Esophagus muscularis mucosa (tissue), 4 donors: ENCODE data around the gene SMOC1. TPM values are rescaled to one million over a fixed set of nuclear protein-coding genes. Genes with fewer than 3 reads are reported as not detected.

Experiments
- DNase-seq: peaks from one replicate; pipeline ENCODE4 v3.0.0-alpha.2; 2017; ENCODE audit errors: extremely low spot score
- H3K27ac ChIP-seq, 4 donors: fragments of 200-600 bp; sonication (generic); replicated peaks in 1 of 4; 1 replicate in 3 of 4; 2 replicates in 1 of 4; pipeline ENCODE4 v1.5.1; 2016 to 2019; ENCODE audit warnings: mild to moderate bottlenecking in 1 of 4
- H3K27me3 ChIP-seq, 4 donors: fragments of 200-600 bp; sonication (generic); one replicate each; pipeline versions ENCODE4 v1.5.1 to v1.6.0; 2016 to 2019
- H3K36me3 ChIP-seq, 4 donors: fragments of 200-600 bp; sonication (generic); one replicate each; pipeline ENCODE4 v1.5.1; 2016 to 2019
- H3K4me1 ChIP-seq, 4 donors: fragments of 200-600 bp; sonication (generic); one replicate each; pipeline ENCODE4 v1.5.1; 2016 to 2019
- H3K4me3 ChIP-seq, 4 donors: fragments of 200-600 bp; sonication (generic); 1 replicate in 2 of 4; 2 replicates in 2 of 4; pipeline ENCODE4 v1.5.1; 2016 to 2019; ENCODE audit warnings: mild to moderate bottlenecking in 4 of 4, moderate library complexity in 1 of 4
- H3K9me3 ChIP-seq, 4 donors: fragments of 200-600 bp; sonication (generic); 1 replicate in 3 of 4; 2 replicates in 1 of 4; pipeline ENCODE4 v1.5.1; 2016 to 2019
- EP300 ChIP-seq: sonication (generic); formaldehyde crosslinking; IDR thresholded peaks from one replicate; pipeline ENCODE4 v1.6.1; 2017; ENCODE audit warnings: antibody characterized with exemption
- POLR2A ChIP-seq: fragments of 450-650 bp; IDR thresholded peaks from one replicate; pipeline ENCODE4 v1.6.1; 2017; ENCODE audit warnings: antibody characterized with exemption, moderate library complexity, mild to moderate bottlenecking, low read depth
- POLR2AphosphoS5 ChIP-seq, 2 donors: sonication (generic); formaldehyde crosslinking; IDR thresholded peaks; one replicate each; pipeline ENCODE4 v1.6.1; 2017; ENCODE audit warnings: antibody characterized with exemption in 2 of 2
- WGBS: methylation state at CpG from one replicate; pipeline ENCODE4 v1.1.5; 2018; 5-methylcytosine and 5-hydroxymethylcytosine counted together
- intact Hi-C: fragments of 100-400 bp; cut with DNase I; formaldehyde crosslinking; loops from one replicate; pipeline ENCODE4 v1.15.1; 2023
- total RNA-seq, 4 donors: library from RNA; depleted of rRNA; stranded (reverse); fragments of >200 nt; gene quantifications; one replicate each; pipeline versions ENCODE4 v1.1.0 to v1.2.1, GENCODE V29; 2016
- TF ChIP-seq, protein P1 (sequence below), 3 experiments: fragments of 200-600 bp in 2 of 3; fragments of 450-650 bp in 1 of 3; sonication (generic) in 2 of 3; IDR thresholded peaks; one replicate each; pipeline ENCODE4 v1.5.1; 2017 to 2019; ENCODE audit warnings: antibody characterized with exemption in 3 of 3, mild to moderate bottlenecking in 2 of 3, moderate library complexity in 1 of 3

SMOC1 gene
- total RNA-seq, 4 donors from 2014 or later = under 0.01 to 1.8 (median 0.51) TPM

- H3K4me1 ChIP-seq = peaks cover 0 to 13% (median 10%) of the 10 kb centered on the region in 4 donors
- peaks cover 0 to 37% (median 3%) of the 10 kb centered on the region in 4 donors for H3K27me3 ChIP-seq
- WGBS = 45% methylated on average over 2 of the region's 2 CpGs
- no peak overlapping the region for H3K27ac ChIP-seq
- H3K36me3 ChIP-seq = no peaks in the 10 kb centered on the region
- TF ChIP-seq EP300 (no peak), POLR2A (no peak), POLR2AphosphoS5 (IDR thresholded peaks at IDR 0.05) (no peak)
- TF ChIP-seq, protein P1, sequence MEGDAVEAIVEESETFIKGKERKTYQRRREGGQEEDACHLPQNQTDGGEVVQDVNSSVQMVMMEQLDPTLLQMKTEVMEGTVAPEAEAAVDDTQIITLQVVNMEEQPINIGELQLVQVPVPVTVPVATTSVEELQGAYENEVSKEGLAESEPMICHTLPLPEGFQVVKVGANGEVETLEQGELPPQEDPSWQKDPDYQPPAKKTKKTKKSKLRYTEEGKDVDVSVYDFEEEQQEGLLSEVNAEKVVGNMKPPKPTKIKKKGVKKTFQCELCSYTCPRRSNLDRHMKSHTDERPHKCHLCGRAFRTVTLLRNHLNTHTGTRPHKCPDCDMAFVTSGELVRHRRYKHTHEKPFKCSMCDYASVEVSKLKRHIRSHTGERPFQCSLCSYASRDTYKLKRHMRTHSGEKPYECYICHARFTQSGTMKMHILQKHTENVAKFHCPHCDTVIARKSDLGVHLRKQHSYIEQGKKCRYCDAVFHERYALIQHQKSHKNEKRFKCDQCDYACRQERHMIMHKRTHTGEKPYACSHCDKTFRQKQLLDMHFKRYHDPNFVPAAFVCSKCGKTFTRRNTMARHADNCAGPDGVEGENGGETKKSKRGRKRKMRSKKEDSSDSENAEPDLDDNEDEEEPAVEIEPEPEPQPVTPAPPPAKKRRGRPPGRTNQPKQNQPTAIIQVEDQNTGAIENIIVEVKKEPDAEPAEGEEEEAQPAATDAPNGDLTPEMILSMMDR (IDR thresholded peaks at IDR 0.05) = no peak
- no peak for DNase-seq
- no peak overlapping the region for H3K4me3 ChIP-seq
- H3K9me3 ChIP-seq = no peaks in the 10 kb centered on the region
- intact Hi-C loops = no loop called here
Observed at GRCh38 chr14:69876221-69876847, 2.9 kb upstream of the SMOC1 start.

GRCh38 chr14:69876848-69877306 is 2.3 kb upstream of the SMOC1 start:
- Histone ChIP-seq H3K27ac (no peak overlapping the region), H3K4me1 (peaks cover 0 to 13% (median 10%) of the 10 kb centered on the region in 4 donors), H3K36me3 (no peaks in the 10 kb centered on the region), H3K9me3 (no peaks in the 10 kb centered on the region), H3K27me3 (peaks cover 0 to 43% (median 3%) of the 10 kb centered on the region in 4 donors), H3K4me3 (no peak overlapping the region)
- TF ChIP-seq, protein P1 (IDR thresholded peaks at IDR 0.05) = no peak
- TF ChIP-seq EP300 = no peak
- TF ChIP-seq POLR2AphosphoS5 (IDR thresholded peaks at IDR 0.05) = no peak
- TF ChIP-seq POLR2A = no peak
- DNase-seq = no peak
- WGBS = 42% methylated on average over 3 of the region's 3 CpGs
- intact Hi-C loops = no loop called here

DNA sequence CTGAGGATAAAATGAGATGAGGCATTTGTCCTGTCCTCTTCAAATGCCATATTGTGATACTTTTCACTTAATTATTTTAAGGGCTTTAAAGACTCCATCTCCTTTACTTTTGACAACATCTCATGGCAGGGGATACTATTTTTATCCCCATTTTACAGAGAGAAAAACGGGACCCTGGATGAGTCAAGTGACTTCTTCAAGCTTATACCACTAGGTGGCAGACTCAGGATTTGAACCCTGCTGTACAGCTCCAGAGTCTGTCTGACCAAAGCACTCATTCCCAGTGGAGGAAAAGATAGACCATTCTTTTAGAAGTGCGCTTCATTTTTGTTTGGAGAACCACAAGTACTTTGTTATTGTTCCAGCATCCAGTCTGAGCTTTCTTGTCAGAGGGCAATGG is 1.7 kb upstream of the SMOC1 start:
- no peak for TF ChIP-seq POLR2AphosphoS5 (IDR thresholded peaks at IDR 0.05)
- TF ChIP-seq, protein P1 (IDR thresholded peaks at IDR 0.05) = peak in 2 of 3 experiments; percentile 25 to 29
- DNase-seq = no peak
- 27% methylated on average over 2 of the region's 2 CpGs for WGBS
- Histone ChIP-seq H3K4me3 (no peak overlapping the region), H3K36me3 (no peaks in the 10 kb centered on the region), H3K4me1 (peaks cover 0 to 13% (median 10%) of the 10 kb centered on the region in 4 donors), H3K9me3 (no peaks in the 10 kb centered on the region), H3K27me3 (peaks cover 0 to 49% (median 3%) of the 10 kb centered on the region in 4 donors), H3K27ac (no peak overlapping the region)
- intact Hi-C loops = no loop called here

DNA sequence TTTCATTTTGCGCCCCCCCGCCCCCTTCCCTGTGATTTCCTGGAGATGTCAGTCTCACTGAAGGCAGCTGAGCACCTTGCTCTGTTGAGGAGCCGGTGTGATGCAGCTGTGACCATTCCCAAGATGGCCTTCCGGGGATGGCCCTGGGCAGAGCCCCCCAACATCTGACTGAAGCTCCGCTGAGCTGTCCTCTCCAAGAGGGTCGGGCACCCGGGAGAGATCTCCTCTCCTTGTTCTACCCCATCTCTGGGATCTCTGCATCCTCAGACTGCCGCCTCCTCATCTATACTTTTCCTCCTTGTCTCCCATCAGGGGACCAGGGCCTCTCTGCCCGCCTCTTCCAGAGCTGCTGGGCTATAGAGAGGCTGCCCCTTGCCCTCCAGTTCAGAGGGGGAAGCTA is 965 bp upstream of the SMOC1 start:
- intact Hi-C loops = no loop called here
- Histone ChIP-seq H3K27me3 (peaks cover 0 to 54% (median 6%) of the 10 kb centered on the region in 4 donors), H3K4me3 (no peak overlapping the region), H3K27ac (no peak overlapping the region), H3K4me1 (peaks cover 0 to 13% (median 10%) of the 10 kb centered on the region in 4 donors), H3K9me3 (no peaks in the 10 kb centered on the region), H3K36me3 (no peaks in the 10 kb centered on the region)
- WGBS = 88% methylated on average over 5 of the region's 9 CpGs
- no peak for TF ChIP-seq EP300
- no peak for TF ChIP-seq POLR2A
- no peak for DNase-seq

DNA sequence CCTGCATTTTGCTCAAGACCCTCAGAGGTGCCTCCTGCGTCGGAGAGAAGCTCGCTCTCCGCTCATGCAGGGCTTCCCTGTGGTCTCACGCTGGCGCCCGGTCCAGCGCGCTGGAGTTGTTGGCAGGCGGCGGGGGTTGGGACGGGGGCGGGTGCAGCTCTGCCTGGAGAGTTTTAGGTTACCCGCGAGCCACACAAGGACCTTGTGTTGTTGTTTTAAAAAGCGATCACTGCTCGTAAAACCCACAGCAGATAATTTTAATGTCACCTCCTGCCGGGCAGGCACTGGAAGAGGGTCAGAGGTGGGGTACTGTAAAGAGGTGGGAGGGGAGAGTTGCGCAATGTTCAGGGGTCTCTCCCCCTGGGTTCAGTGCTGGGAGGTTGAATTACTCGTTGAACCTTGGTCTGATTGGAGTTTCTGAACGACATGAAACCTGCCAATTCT is 850 bp downstream of the SMOC1 start:
- H3K27ac ChIP-seq = no peak overlapping the region

More for the DNA sequence above, 850 bp downstream of the SMOC1 start:
- no peak for DNase-seq
- 14% methylated on average over 12 of the region's 21 CpGs for WGBS
- peaks cover 0 to 13% (median 10%) of the 10 kb centered on the region in 4 donors for H3K4me1 ChIP-seq
- TF ChIP-seq, protein P1 (IDR thresholded peaks at IDR 0.05) = no peak
- intact Hi-C loops = no loop called here
- peak overlapping the region in 2 of 4 donors; percentile 29 to 42 for H3K4me3 ChIP-seq
- no peaks in the 10 kb centered on the region for H3K9me3 ChIP-seq
- H3K27me3 ChIP-seq = peaks cover 0 to 59% (median 8%) of the 10 kb centered on the region in 4 donors
- no peaks in the 10 kb centered on the region for H3K36me3 ChIP-seq
